ENCODE results near the gene TREM1.

The TREM1 gene

GRCh38 chr6:41294214-41294872, 7.9 kb upstream of the TREM1 start:
- no peak for DNase-seq

GRCh38 chr6:41291717-41292116, 5.2 kb upstream of the TREM1 start:
- DNase-seq = no peak

- no peak for DNase-seq
These were observed 3.3 kb upstream of the TREM1 start for GRCh38 chr6:41289815-41290214.

GRCh38 chr6:41288754-41289129, 2.3 kb upstream of the TREM1 start:
- DNase-seq = no peak

GRCh38 chr6:41288030-41288753, 1.7 kb upstream of the TREM1 start:
- DNase-seq = no peak

GRCh38 chr6:41284726-41285125, 1.8 kb downstream of the TREM1 start:
- DNase-seq = no peak

GRCh38 chr6:41283600-41283999, 2.9 kb downstream of the TREM1 start:
- no peak for DNase-seq

- DNase-seq = no peak
These were observed 6.0 kb downstream of the TREM1 start for GRCh38 chr6:41280381-41281057.

GRCh38 chr6:41278699-41279405, 7.6 kb downstream of the TREM1 start:
- DNase-seq = peak; percentile 30

GRCh38 chr6:41277605-41278004, 8.9 kb downstream of the TREM1 start:
- no peak for DNase-seq

GRCh38 chr6:41275489-41275888, 11.0 kb downstream of the TREM1 start:
- DNase-seq = no peak

GRCh38 chr6:41274256-41274655, 12.2 kb downstream of the TREM1 start:
- DNase-seq = no peak

GRCh38 chr6:41273714-41274113, 12.8 kb downstream of the TREM1 start:
- DNase-seq = no peak

GRCh38 chr6:41272591-41273240, 13.8 kb downstream of the TREM1 start:
- DNase-seq = no peak

GRCh38 chr6:41271901-41272395, 14.5 kb downstream of the TREM1 start:
- peak; percentile 22 for DNase-seq

- no peak for DNase-seq
These were observed 16.8 kb downstream of the TREM1 start for GRCh38 chr6:41269716-41270115.

- DNase-seq = no peak
These were observed 17.3 kb downstream of the TREM1 start for GRCh38 chr6:41269166-41269565.

- no peak for DNase-seq
These were observed 18.0 kb downstream of the TREM1 start for GRCh38 chr6:41268478-41268877.

- DNase-seq = no peak
These were observed 19.9 kb downstream of the TREM1 start for GRCh38 chr6:41266541-41266940.

GRCh38 chr6:41263267-41263666, 23.2 kb downstream of the TREM1 start:
- DNase-seq = no peak

GRCh38 chr6:41262401-41262800, 24.1 kb downstream of the TREM1 start:
- DNase-seq = no peak

- no peak for DNase-seq
These were observed 28.3 kb downstream of the TREM1 start for GRCh38 chr6:41258196-41258493.
